Measurements from ENCODE around the gene TMEM132A.
A peak's percentile ranks its signal among the peaks of the same experiment; 100 is the strongest.

The TMEM132A gene

GRCh38 chr11:60939855-60940254, 15.6 kb downstream of the TMEM132A start:
- H3K27ac ChIP-seq = no peak overlapping the region
- TF ChIP-seq ZFX (IDR thresholded peaks at IDR 0.05) = no peak
- TF ChIP-seq CTCF (conservative IDR thresholded peaks at IDR 0.05) = no peak

GRCh38 chr11:60941371-60942119, 17.3 kb downstream of the TMEM132A start:
- TF ChIP-seq CTCF (conservative IDR thresholded peaks at IDR 0.05) = no peak
- TF ChIP-seq ZFX (IDR thresholded peaks at IDR 0.05) = no peak

GRCh38 chr11:60942219-60942618, 18.0 kb downstream of the TMEM132A start:
- peak overlapping the region; percentile 54 for H3K27ac ChIP-seq
- TF ChIP-seq CTCF (conservative IDR thresholded peaks at IDR 0.05) (no peak), ZFX (IDR thresholded peaks at IDR 0.05) (no peak)

More at GRCh38 chr11:60941371-60942119, 17.3 kb downstream of the TMEM132A start:
- no peak overlapping the region; the same call in 1 of the 2 replicates for H3K27ac ChIP-seq

GRCh38 chr11:60942970-60943565, 18.8 kb downstream of the TMEM132A start:
- H3K27ac ChIP-seq = peak overlapping the region; percentile 54
- TF ChIP-seq CTCF (conservative IDR thresholded peaks at IDR 0.05) = no peak
- TF ChIP-seq ZFX (IDR thresholded peaks at IDR 0.05) = peak; percentile 30; the same call in 1 of the 2 replicates

- TF ChIP-seq ZFX (IDR thresholded peaks at IDR 0.05) (no peak), CTCF (conservative IDR thresholded peaks at IDR 0.05) (no peak)
- no peak overlapping the region for H3K27ac ChIP-seq
These were observed 20.4 kb downstream of the TMEM132A start for GRCh38 chr11:60944490-60945294.

- TF ChIP-seq CTCF (conservative IDR thresholded peaks at IDR 0.05) = no peak
- TF ChIP-seq ZFX (IDR thresholded peaks at IDR 0.05) = no peak
- no peak overlapping the region for H3K27ac ChIP-seq
These were observed 21.0 kb downstream of the TMEM132A start for GRCh38 chr11:60945295-60945667.
